K562 (cell line): ENCODE results near the gene GLYAT. TPM values are rescaled to one million over a fixed set of nuclear protein-coding genes. Genes with fewer than 3 reads are reported as not detected.

Experiments
- FIP1L1 ChIP-seq: fragments of 200-400 bp; formaldehyde crosslinking; IDR thresholded peaks from 2 replicates; pipeline ENCODE4 v1.6.1; 2018; ENCODE audit warnings: mild to moderate bottlenecking, low read depth, low read length; ENCODE audit not compliant: poor library complexity, severe bottlenecking
- GTF2F1 ChIP-seq: IDR thresholded peaks from 2 replicates; pipeline ENCODE4 v1.6.1; 2011; ENCODE audit warnings: low read depth, low read length, improper control_type of control experiment
- JUNB ChIP-seq: fragments of 450-650 bp; formaldehyde crosslinking; conservative IDR thresholded peaks from 2 replicates; pipeline ENCODE4 v1.4.0; 2020; ENCODE audit warnings: mild to moderate bottlenecking
- NFYB ChIP-seq: IDR thresholded peaks from 2 replicates; pipeline ENCODE4 v1.6.1; 2011; ENCODE audit warnings: mild to moderate bottlenecking, moderate library complexity; ENCODE audit not compliant: insufficient read length; ENCODE audit errors: extremely low read depth
- NR2C1 ChIP-seq, 2 experiments: fragments of 450-650 bp; IDR thresholded peaks; 2 replicates each; pipeline ENCODE4 v1.6.1; 2017; ENCODE audit warnings: mild to moderate bottlenecking in 2 of 2, antibody characterized with exemption in 1 of 2, inconsistent platforms in 1 of 2, missing compliant biosample characterization in 1 of 2, missing genetic modification characterization in 1 of 2
- SMAD1 ChIP-seq: fragments of 150-350 bp; IDR thresholded peaks from 2 replicates; pipeline ENCODE4 v1.6.1; 2014; ENCODE audit warnings: low read length, low read depth; ENCODE audit not compliant: partially characterized antibody
- SRF ChIP-seq, 2 experiments: fragments of 250-450, 450-650 bp in 1 of 2; sonication (Bioruptor Pico) in 1 of 2; sonication (generic) in 1 of 2; formaldehyde crosslinking; IDR thresholded peaks; 2 replicates each; pipeline versions ENCODE4 v1.5.0 to v1.5.1; 2020 to 2022; ENCODE audit warnings: mild to moderate bottlenecking in 1 of 2, missing genetic modification reagents in 1 of 2
- ZNF239 ChIP-seq: fragments of 250-450 bp; sonication (Bioruptor Pico); IDR thresholded peaks from 2 replicates; pipeline ENCODE4 v1.4.0; 2020; ENCODE audit warnings: mild to moderate bottlenecking
- ZNF644 ChIP-seq: fragments of 200-800 bp; sonication (Bioruptor generic); IDR thresholded peaks from 2 replicates; pipeline ENCODE4 v1.6.1; 2016; ENCODE audit warnings: low read depth, missing genetic modification characterization, missing compliant biosample characterization
- polyA plus RNA-seq, 8 experiments: library from polyadenylated mRNA; depleted of rRNA in 4 of 8; stranded (reverse) in 5 of 8; unstranded in 3 of 8; fragments of >200 nt; fragmentation: Nextera tagmentation in 2 of 8; fragmentation: Illumina TruSeq in 1 of 8; extraction: Ambion mirVana in 2 of 8; extraction: Trizol in 1 of 8; gene quantifications; 2 replicates each; pipeline versions ENCODE4 v1.2.1 to v1.2.3, GENCODE V29; 2011 to 2014; ENCODE audit warnings: inconsistent platforms in 1 of 8, missing spikeins in 1 of 8
- total RNA-seq, 7 experiments: library from RNA; depleted of rRNA in 6 of 7; stranded (reverse); fragments of >200 nt in 6 of 7; fragmentation: Illumina TruSeq in 2 of 7; extraction: Trizol in 2 of 7; gene quantifications; 2 replicates each; pipeline versions ENCODE4 v1.2.1 to v1.2.3, GENCODE V29; 2011 to 2021; ENCODE audit warnings: low replicate concordance in 1 of 7
- TF ChIP-seq, protein P1 (sequence below): fragments of 450-650 bp; formaldehyde crosslinking; IDR thresholded peaks from 2 replicates; pipeline ENCODE4 v1.4.0; 2020; ENCODE audit warnings: mild to moderate bottlenecking, moderate library complexity

GLYAT gene
- total and polyA plus RNA-seq, 9 of the 15 experiments (the other 6 are each of a cell fraction or from before 2014, with no cell fraction given): not detected

GRCh38 chr11:58675334-58676155, 56.2 kb downstream of the GLYAT start (continued):
- TF ChIP-seq, protein P1, sequence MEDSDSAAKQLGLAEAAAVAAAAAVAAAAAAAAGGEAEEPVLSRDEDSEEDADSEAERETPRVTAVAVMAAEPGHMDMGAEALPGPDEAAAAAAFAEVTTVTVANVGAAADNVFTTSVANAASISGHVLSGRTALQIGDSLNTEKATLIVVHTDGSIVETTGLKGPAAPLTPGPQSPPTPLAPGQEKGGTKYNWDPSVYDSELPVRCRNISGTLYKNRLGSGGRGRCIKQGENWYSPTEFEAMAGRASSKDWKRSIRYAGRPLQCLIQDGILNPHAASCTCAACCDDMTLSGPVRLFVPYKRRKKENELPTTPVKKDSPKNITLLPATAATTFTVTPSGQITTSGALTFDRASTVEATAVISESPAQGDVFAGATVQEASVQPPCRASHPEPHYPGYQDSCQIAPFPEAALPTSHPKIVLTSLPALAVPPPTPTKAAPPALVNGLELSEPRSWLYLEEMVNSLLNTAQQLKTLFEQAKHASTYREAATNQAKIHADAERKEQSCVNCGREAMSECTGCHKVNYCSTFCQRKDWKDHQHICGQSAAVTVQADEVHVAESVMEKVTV (CRISPR knock-in tag): peak; percentile 59; the same call in 1 of the 2 replicates
- TF ChIP-seq ZNF239 (CRISPR knock-in tag) (no peak), GTF2F1 (no peak), SMAD1 (no peak), JUNB (CRISPR knock-in tag) (no peak), SRF (CRISPR knock-in tag; IDR thresholded peaks at IDR 0.05) (no peak), NR2C1 (IDR thresholded peaks at IDR 0.05) (no peak), NR2C1 (tag; IDR thresholded peaks at IDR 0.05) (no peak), ZNF644 (tag) (no peak), FIP1L1 (no peak), NFYB (no peak)
- TF ChIP-seq, all 486 proteins: peak for 11
